ENCODE data around the gene PWWP2B.

Gene PWWP2B

GRCh38 chr10:132404169-132404880, 7.3 kb downstream of the PWWP2B start:
- peak overlapping the region; percentile 2 for H3K27ac ChIP-seq
- no peak for DNase-seq (ENCODE audit: low read depth, low spot score)

GRCh38 chr10:132404911-132405462, 8.0 kb downstream of the PWWP2B start:
- H3K27ac ChIP-seq: no peak overlapping the region
- no peak for DNase-seq (ENCODE audit: low read depth, low spot score)

- no peak for DNase-seq (ENCODE audit: low read depth, low spot score)
- H3K27ac ChIP-seq: no peak overlapping the region
Observed at GRCh38 chr10:132405463-132405991, 8.5 kb downstream of the PWWP2B start.

- no peak overlapping the region for H3K27ac ChIP-seq
- DNase-seq (ENCODE audit: low read depth, low spot score): no peak
Observed at GRCh38 chr10:132406181-132406580, 9.2 kb downstream of the PWWP2B start.

- no peak for DNase-seq (ENCODE audit: low read depth, low spot score)
- peak overlapping the region; percentile 87 for H3K27ac ChIP-seq
Observed at GRCh38 chr10:132406750-132407149, 9.8 kb downstream of the PWWP2B start.

- no peak for DNase-seq (ENCODE audit: low read depth, low spot score)
- peak overlapping the region; percentile 87 for H3K27ac ChIP-seq
Observed at GRCh38 chr10:132407243-132407746, 10.3 kb downstream of the PWWP2B start.

- peak overlapping the region; percentile 87 for H3K27ac ChIP-seq
- DNase-seq (ENCODE audit: low read depth, low spot score): peak; percentile 56
Observed at GRCh38 chr10:132407846-132408278, 10.9 kb downstream of the PWWP2B start.

- DNase-seq (ENCODE audit: low read depth, low spot score): no peak
- peak overlapping the region; percentile 87 for H3K27ac ChIP-seq
Observed at GRCh38 chr10:132408367-132408781, 11.4 kb downstream of the PWWP2B start.

- peak overlapping the region; percentile 87 for H3K27ac ChIP-seq
- DNase-seq (ENCODE audit: low read depth, low spot score): no peak
Observed at GRCh38 chr10:132408823-132409666, 12.0 kb downstream of the PWWP2B start.

- DNase-seq (ENCODE audit: low read depth, low spot score): no peak
- H3K27ac ChIP-seq: no peak overlapping the region
Observed at GRCh38 chr10:132409667-132410028, 12.6 kb downstream of the PWWP2B start.

- no peak overlapping the region for H3K27ac ChIP-seq
Observed at GRCh38 chr10:132410056-132410778, 13.2 kb downstream of the PWWP2B start.

GRCh38 chr10:132410779-132411532, 14.0 kb downstream of the PWWP2B start:
- peak overlapping the region; percentile 50 for H3K27ac ChIP-seq
- no peak for DNase-seq (ENCODE audit: low read depth, low spot score)

More at GRCh38 chr10:132410056-132410778, 13.2 kb downstream of the PWWP2B start:
- DNase-seq (ENCODE audit: low read depth, low spot score): no peak

GRCh38 chr10:132411561-132412253, 14.7 kb downstream of the PWWP2B start:
- no peak for DNase-seq (ENCODE audit: low read depth, low spot score)
- peak overlapping the region; percentile 50 for H3K27ac ChIP-seq

GRCh38 chr10:132412316-132413192, 15.6 kb downstream of the PWWP2B start:
- DNase-seq (ENCODE audit: low read depth, low spot score): no peak
- H3K27ac ChIP-seq: peak overlapping the region; percentile 50

GRCh38 chr10:132413226-132414205, 16.5 kb downstream of the PWWP2B start:
- peak overlapping the region; percentile 50 for H3K27ac ChIP-seq
- no peak for DNase-seq (ENCODE audit: low read depth, low spot score)

GRCh38 chr10:132414402-132415016, 17.5 kb downstream of the PWWP2B start:
- no peak for DNase-seq (ENCODE audit: low read depth, low spot score)
- H3K27ac ChIP-seq: no peak overlapping the region
